ENCODE results near the gene PLP1. TPM values are rescaled to one million over a fixed set of nuclear protein-coding genes. Genes with fewer than 3 reads are reported as not detected.
A peak's percentile ranks its signal among the peaks of the same experiment; 100 is the strongest.

The PLP1 gene
- total RNA-seq, 2 experiments from 2014 or later, result not detected

GRCh38 chrX:103823591-103823990 lies 47.0 kb downstream of the PLP1 start:
- Mint-ChIP-seq H3K9me3 (ENCODE audit: low read depth) (no peaks in the 10 kb centered on the region), H3K27me3 (no peaks in the 10 kb centered on the region), H3K4me1 (peaks cover 6% of the 10 kb centered on the region), H3K36me3 (no peaks in the 10 kb centered on the region), H3K27ac (no peak overlapping the region), H3K4me3 (no peak overlapping the region)
- CTCF ChIA-PET, result interaction anchor here (1.8 kb wide), 1 partner anchor 22 kb away, joined by 5 read pairs; no protein-coding TSS in a partner anchor
- no peak for ATAC-seq
- no peak for DNase-seq

- Mint-ChIP-seq H3K4me1 (peaks cover 5% of the 10 kb centered on the region), H3K9me3 (ENCODE audit: low read depth) (no peaks in the 10 kb centered on the region), H3K4me3 (no peak overlapping the region), H3K27ac (no peak overlapping the region), H3K36me3 (no peaks in the 10 kb centered on the region), H3K27me3 (peaks cover 3% of the 10 kb centered on the region)
- ATAC-seq (no peak), DNase-seq (no peak)
- CTCF ChIA-PET, result no interaction called here
Observed at GRCh38 chrX:103825881-103826280, 49.2 kb downstream of the PLP1 start.

GRCh38 chrX:103828529-103828928 lies 51.9 kb downstream of the PLP1 start:
- CTCF ChIA-PET, result interaction anchor here (1.0 kb wide), 1 partner anchor 17 kb away, joined by 3 read pairs; no protein-coding TSS in a partner anchor
- H3K9me3 Mint-ChIP-seq (ENCODE audit: low read depth), result no peaks in the 10 kb centered on the region
- no peak overlapping the region for H3K27ac Mint-ChIP-seq
- H3K4me3 Mint-ChIP-seq, result no peak overlapping the region
- H3K36me3 Mint-ChIP-seq, result no peaks in the 10 kb centered on the region
- peaks cover 8% of the 10 kb centered on the region for H3K4me1 Mint-ChIP-seq
- H3K27me3 Mint-ChIP-seq, result peaks cover 8% of the 10 kb centered on the region
- DNase-seq (no peak), ATAC-seq (no peak)

DNA sequence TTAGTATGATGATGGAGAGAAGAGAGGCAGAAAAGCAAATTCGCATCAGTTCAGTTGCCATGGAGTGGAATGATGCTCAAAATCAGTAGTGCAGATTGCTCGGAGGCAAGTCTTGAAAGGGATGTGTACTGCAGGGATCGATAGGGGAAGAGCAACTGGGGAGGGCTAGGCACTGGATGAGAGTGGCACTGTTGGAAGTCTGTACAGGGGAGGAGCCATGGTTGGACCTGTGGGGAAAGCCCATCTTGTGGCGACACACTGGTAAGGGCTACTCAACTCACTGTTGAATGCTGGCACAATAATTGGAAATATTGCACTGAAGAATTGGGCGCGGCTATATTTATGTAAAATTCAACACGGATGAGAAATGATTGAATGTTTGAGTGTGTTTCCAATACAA lies 54.2 kb downstream of the PLP1 start:
- H3K4me1 Mint-ChIP-seq, result peaks cover 7% of the 10 kb centered on the region
- H3K36me3 Mint-ChIP-seq, result no peaks in the 10 kb centered on the region
- H3K27ac Mint-ChIP-seq, result no peak overlapping the region
- CTCF ChIA-PET, result interaction anchor here (2.1 to 2.5 kb wide), 2 partner anchors 11 to 14 kb away, joined by 6 to 12 read pairs; no protein-coding TSS in a partner anchor
- no peak overlapping the region for H3K4me3 Mint-ChIP-seq
- H3K9me3 Mint-ChIP-seq (ENCODE audit: low read depth), result no peaks in the 10 kb centered on the region
- H3K27me3 Mint-ChIP-seq, result peaks cover 13% of the 10 kb centered on the region
- ATAC-seq, result no peak
- DNase-seq, result no peak

GRCh38 chrX:103831342-103831802 lies 54.7 kb downstream of the PLP1 start:
- Mint-ChIP-seq H3K4me3 (peak overlapping the region; percentile 73), H3K36me3 (no peaks in the 10 kb centered on the region), H3K4me1 (peaks cover 3% of the 10 kb centered on the region), H3K27ac (no peak overlapping the region), H3K9me3 (ENCODE audit: low read depth) (no peaks in the 10 kb centered on the region), H3K27me3 (peaks cover 13% of the 10 kb centered on the region)
- CTCF ChIA-PET, result interaction anchor here (1.1 to 2.5 kb wide), 4 partner anchors 12 to 305 kb away, joined by 4 to 12 read pairs (median 6); no protein-coding TSS in a partner anchor
- ATAC-seq, result no peak
- no peak for DNase-seq

- DNase-seq (peak; percentile 69), ATAC-seq (peak; percentile 94)
- H3K36me3 Mint-ChIP-seq, result no peaks in the 10 kb centered on the region
- no peaks in the 10 kb centered on the region for H3K9me3 Mint-ChIP-seq (ENCODE audit: low read depth)
- H3K4me1 Mint-ChIP-seq, result peaks cover 3% of the 10 kb centered on the region
- peak within 1 kb of the TSS; percentile 73 for H3K4me3 Mint-ChIP-seq
- peaks cover 13% of the 10 kb centered on the region for H3K27me3 Mint-ChIP-seq
- no peak within 1 kb of the TSS for H3K27ac Mint-ChIP-seq
- CTCF ChIA-PET, result interaction anchor here (1.1 to 2.5 kb wide), 4 partner anchors 12 to 304 kb away, joined by 4 to 12 read pairs (median 6); no protein-coding TSS in a partner anchor
Observed at GRCh38 chrX:103831803-103832544, 55.3 kb downstream of the PLP1 start, which contains the start of gene RAB9B. RAB9B (minus strand) TSS chrX:103832257; CDS start chrX:103825784, 6,473 bp downstream.

DNA sequence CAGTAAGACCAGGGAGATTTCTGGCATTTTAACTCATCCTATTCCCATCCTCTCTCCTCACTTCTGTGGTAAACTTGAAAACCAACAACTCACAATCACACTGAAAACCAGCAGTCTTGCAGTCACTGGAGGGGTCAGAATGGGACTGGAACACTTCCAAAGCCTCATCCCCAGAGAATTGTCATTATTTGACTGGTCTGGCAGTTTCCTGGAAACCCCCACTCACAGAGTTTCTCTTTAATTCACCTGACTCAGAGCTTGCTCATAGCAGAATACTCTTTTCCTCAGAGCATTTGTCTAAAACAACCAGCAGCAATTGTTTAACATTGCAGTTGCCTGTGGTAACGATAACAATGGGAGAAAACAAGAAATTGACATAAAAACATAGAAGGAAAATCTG lies 62.8 kb downstream of the PLP1 start:
- Mint-ChIP-seq H3K36me3 (peaks cover 2% of the 10 kb centered on the region), H3K4me3 (no peak overlapping the region), H3K9me3 (ENCODE audit: low read depth) (peaks cover 4% of the 10 kb centered on the region), H3K27me3 (peaks cover 4% of the 10 kb centered on the region), H3K4me1 (peaks cover 7% of the 10 kb centered on the region), H3K27ac (no peak overlapping the region)
- DNase-seq (no peak), ATAC-seq (no peak)
- CTCF ChIA-PET, result no interaction called here

Other genes starting within 250 kb of the PLP1 start
- gene TCEAL4, start 191.3 kb upstream of the PLP1 start, total RNA-seq, result 1 to 10 TPM; 3.5 to 5.0 TPM
- 1 to 10 TPM; 1.3 to 3.1 TPM for gene TCEAL3, start 168.9 kb upstream of the PLP1 start, total RNA-seq
- 10 to 100 TPM in 1 of 2 experiments, 1 to 10 TPM in 1; 6.7 to 10.3 TPM for gene TCEAL1, start 147.9 kb upstream of the PLP1 start, total RNA-seq
- gene MORF4L2, start 90.1 kb upstream of the PLP1 start, total RNA-seq, result 100 to 1,000 TPM; 130 to 159 TPM
- gene TMEM31, start 65.9 kb upstream of the PLP1 start, total RNA-seq, result not detected
- gene RAB9B, start 55.4 kb downstream of the PLP1 start, total RNA-seq, result under 1 TPM; 0.19 to 0.26 TPM
- 10 to 100 TPM in 1 of 2 experiments, 1 to 10 TPM in 1; 9.3 to 10.5 TPM for gene TMSB15B, start 185.8 kb downstream of the PLP1 start, total RNA-seq
- not detected for gene H2BW1, start 236.9 kb downstream of the PLP1 start, total RNA-seq

Measured in activated CD8-positive, alpha-beta memory T cell treated with anti-CD3 and anti-CD28 coated beads, Interleukin-2, amount 10 ng/mL, durations not matched to agents 7 days and 5 days (primary cell).